IMR-90 (cell line): ENCODE data around the gene RNF166. TPM values are rescaled to one million over a fixed set of nuclear protein-coding genes. Genes with fewer than 3 reads are reported as not detected.

ENCODE experiments used
- ATAC-seq: fragments of 200-7000 bp; cut with Tn5 transposase; 2 replicates; pipeline ENCODE4 v1.9.1; 2020; ENCODE audit warnings: low read depth, mild to moderate bottlenecking, moderate library complexity
- BruUV-seq: library from RNA; stranded (reverse); fragments of 400-500 nt; replicated peaks from 2 replicates; lab custom pipeline; 2021; lab: Mats Ljungman, UMichigan
- CTCF ChIA-PET: fragments of 300-600 bp; formaldehyde crosslinking; extraction: SDS; loops from one replicate; lab custom pipeline; 2021; ENCODE audit warnings: antibody characterized with exemption; lab: Yijun Ruan, JAX
- POLR2A ChIA-PET: fragments of 300-600 bp; sonication (Branson Sonifier 250); formaldehyde crosslinking; loops from one replicate; lab custom pipeline; 2022; ENCODE audit warnings: antibody characterized with exemption; ENCODE audit not compliant: unreplicated experiment; lab: Charles Lee
- DNase-seq: peaks from one replicate; pipeline ENCODE4 v3.0.0; 2013
- H2AFZ ChIP-seq: replicated peaks from 2 replicates; pipeline ENCODE3; 2013; ENCODE audit warnings: low read length, mild to moderate bottlenecking; ENCODE audit not compliant: poor library complexity
- H2AK5ac ChIP-seq: 2 replicates; pipeline ENCODE4 v1.6.1; 2013; ENCODE audit warnings: low read depth, low read length, inconsistent platforms
- H2AK9ac ChIP-seq: replicated peaks from 2 replicates; pipeline ENCODE3; 2013; ENCODE audit warnings: mild to moderate bottlenecking, low read depth, low read length, moderate library complexity; ENCODE audit not compliant: poor library complexity
- H2BK120ac ChIP-seq: 2 replicates; pipeline ENCODE4 v1.6.1; 2013; ENCODE audit warnings: low read depth, low read length, inconsistent platforms
- H2BK15ac ChIP-seq: 3 replicates; pipeline ENCODE4 v1.6.1; 2013; ENCODE audit warnings: low read depth, low read length, inconsistent platforms
- H2BK20ac ChIP-seq: 2 replicates; pipeline ENCODE4 v1.6.1; 2013; ENCODE audit warnings: low read depth, mild to moderate bottlenecking, inconsistent platforms, low read length, moderate library complexity
- H2BK5ac ChIP-seq: 2 replicates; pipeline ENCODE4 v1.6.1; 2013; ENCODE audit warnings: mild to moderate bottlenecking, low read depth, low read length, inconsistent platforms; ENCODE audit not compliant: poor library complexity, severe bottlenecking
- H3K14ac ChIP-seq: replicated peaks from 2 replicates; pipeline ENCODE4 v1.6.1; 2013; ENCODE audit warnings: low read depth, low read length, inconsistent platforms
- H3K18ac ChIP-seq: 2 replicates; pipeline ENCODE4 v1.6.1; 2013; ENCODE audit warnings: low read depth, low read length, control low read depth
- H3K23ac ChIP-seq: 2 replicates; pipeline ENCODE4 v1.6.1; 2013; ENCODE audit warnings: low read depth, low read length, inconsistent platforms
- H3K27ac ChIP-seq: 2 replicates; pipeline ENCODE4 v1.5.1; 2013; ENCODE audit warnings: mild to moderate bottlenecking, control low read depth, low read length; ENCODE audit not compliant: insufficient read depth
- H3K27me3 ChIP-seq: 2 replicates; pipeline ENCODE4 v1.6.1; 2013; ENCODE audit warnings: low read length; ENCODE audit not compliant: control insufficient read depth, insufficient read depth
- H3K36me3 ChIP-seq: 2 replicates; pipeline ENCODE4 v1.6.1; 2013; ENCODE audit warnings: low read length, mixed read lengths; ENCODE audit not compliant: control insufficient read depth, insufficient read depth
- H3K4ac ChIP-seq: 2 replicates; pipeline ENCODE4 v1.6.1; 2013; ENCODE audit warnings: low read depth, low read length, inconsistent platforms
- H3K4me1 ChIP-seq: 2 replicates; pipeline ENCODE4 v1.6.1; 2013; ENCODE audit warnings: low read length, mixed read lengths; ENCODE audit not compliant: control insufficient read depth, insufficient read depth
- H3K4me2 ChIP-seq: 2 replicates; pipeline ENCODE4 v1.6.1; 2013; ENCODE audit warnings: low read depth, mild to moderate bottlenecking, control low read depth, low read length, moderate library complexity
- H3K4me3 ChIP-seq: 2 replicates; pipeline ENCODE4 v1.5.1; 2013; ENCODE audit warnings: low read depth, mild to moderate bottlenecking, control low read depth, low read length, moderate library complexity; ENCODE audit not compliant: insufficient read depth
- H3K56ac ChIP-seq: 2 replicates; pipeline ENCODE4 v1.6.1; 2013; ENCODE audit warnings: low read length, inconsistent platforms; ENCODE audit not compliant: insufficient read depth; ENCODE audit errors: extremely low read depth
- H3K79me1 ChIP-seq, 2 experiments: 2 replicates each; pipeline ENCODE4 v1.6.1; 2013; ENCODE audit warnings: low read length in 2 of 2, inconsistent platforms in 1 of 2, low read depth in 1 of 2
- H3K9ac ChIP-seq: 2 replicates; pipeline ENCODE4 v1.6.1; 2013; ENCODE audit warnings: low read depth, low read length, control low read depth
- H3K9me1 ChIP-seq: 2 replicates; pipeline ENCODE4 v1.6.1; 2013; ENCODE audit warnings: low read length, inconsistent platforms; ENCODE audit not compliant: insufficient read depth
- H3K9me3 ChIP-seq: 2 replicates; pipeline ENCODE4 v1.6.1; 2013; ENCODE audit warnings: low read length; ENCODE audit not compliant: control insufficient read depth, insufficient read depth
- H4K20me1 ChIP-seq: 2 replicates; pipeline ENCODE4 v1.6.1; 2013; ENCODE audit warnings: low read length, inconsistent platforms; ENCODE audit not compliant: insufficient read depth
- H4K5ac ChIP-seq: 2 replicates; pipeline ENCODE4 v1.6.1; 2013; ENCODE audit warnings: mild to moderate bottlenecking, low read depth, low read length, control low read depth
- H4K8ac ChIP-seq, 2 experiments: 2 replicates each; pipeline ENCODE4 v1.6.1; 2013; ENCODE audit warnings: low read depth in 2 of 2, low read length in 2 of 2, control low read depth in 1 of 2, inconsistent platforms in 1 of 2
- H4K91ac ChIP-seq: 2 replicates; pipeline ENCODE4 v1.6.1; 2013; ENCODE audit warnings: low read depth, low read length, inconsistent platforms; ENCODE audit not compliant: insufficient read depth
- RAD21 ChIP-seq: IDR thresholded peaks from 2 replicates; pipeline ENCODE4 v1.6.1; 2012; ENCODE audit warnings: low read length, improper control_type of control experiment
- SMC3 ChIP-seq: fragments of 150-350 bp; IDR thresholded peaks from 2 replicates; pipeline ENCODE4 v1.6.1; 2016; ENCODE audit warnings: low read depth, mild to moderate bottlenecking, antibody characterized with exemption, low read length, moderate library complexity
- WGBS, 2 experiments: methylation state at CpG; one replicate each; pipeline versions ENCODE4 v1.1.5 to v1.1.7; 2013; ENCODE audit warnings: missing lambda C conversion rate in 2 of 2; ENCODE audit not compliant: insufficient read length in 1 of 2; ENCODE audit errors: extremely low coverage in 2 of 2; 5-methylcytosine and 5-hydroxymethylcytosine counted together
- dilution Hi-C: fragments of 300-500 bp; cut with HindIII; formaldehyde crosslinking; loops from one replicate; pipeline ENCODE4 v1.14.3; 2018; ENCODE audit warnings: low sequenced_read_pairs; ENCODE audit not compliant: unreplicated experiment
- in situ Hi-C: fragments of 300-500 bp; cut with MboI; formaldehyde crosslinking; loops from 3 replicates; pipeline ENCODE4 v1.14.3; 2019; ENCODE audit warnings: low sequenced_read_pairs, inconsistent platforms, mixed read lengths
- intact Hi-C: fragments of 100-400 bp; cut with micrococcal nuclease; formaldehyde crosslinking; loops from 2 replicates; pipeline ENCODE4 v1.10.0; 2022
- polyA plus RNA-seq, 3 experiments: library from polyadenylated mRNA; depleted of rRNA; stranded (reverse); fragments of >200 nt; gene quantifications; 2 replicates each; pipeline ENCODE4 v1.2.3, GENCODE V29; 2012; ENCODE audit warnings: low replicate concordance in 1 of 3
- total RNA-seq: library from RNA; depleted of rRNA; stranded (reverse); fragments of >200 nt; gene quantifications from 2 replicates; pipeline ENCODE4 v1.2.3, GENCODE V29; 2012

RNF166 gene
- total and polyA plus RNA-seq, 2 of the 4 experiments (the other 2 are of a cell fraction) = 8.1 to 17.4 TPM

- no peak overlapping the region for H3K4ac ChIP-seq
- in situ Hi-C loops = no loop called here
- no peak overlapping the region for H2AK9ac ChIP-seq
- H3K18ac ChIP-seq = no peak overlapping the region
- TF ChIP-seq RAD21 = no peak
- no peak for TF ChIP-seq SMC3
- dilution Hi-C loops = no loop called here
- H3K9me1 ChIP-seq = no peaks in the 10 kb centered on the region
- no peak overlapping the region for H4K91ac ChIP-seq
- H3K9me3 ChIP-seq = no peaks in the 10 kb centered on the region
- H4K20me1 ChIP-seq = peaks cover 30% of the 10 kb centered on the region
- H2BK15ac ChIP-seq = no peak overlapping the region
- ChIA-PET POLR2A (no interaction called here), CTCF (no interaction called here)
- H2AK5ac ChIP-seq = no peak overlapping the region
- no peak overlapping the region for H3K9ac ChIP-seq
- no peak overlapping the region for H3K4me2 ChIP-seq
- H3K23ac ChIP-seq = no peak overlapping the region
- no peak overlapping the region for H2AFZ ChIP-seq
- no peak overlapping the region for H2BK20ac ChIP-seq
- 96% methylated on average over 4 of the region's 11 CpGs; no CpG with 5 or more reads in 1 of the 2 experiments for WGBS, 2 experiments
- no peak overlapping the region for H3K14ac ChIP-seq
- no peaks in the 10 kb centered on the region for H3K4me1 ChIP-seq
- H2BK120ac ChIP-seq = no peak overlapping the region
- no peak overlapping the region for H3K4me3 ChIP-seq
- H2BK5ac ChIP-seq = no peak overlapping the region
- BruUV-seq = no TSS peak
- peaks cover 94% of the 10 kb centered on the region for H3K36me3 ChIP-seq
- intact Hi-C loops = no loop called here
- H3K56ac ChIP-seq = no peak overlapping the region
- H3K27me3 ChIP-seq = no peaks in the 10 kb centered on the region
- peaks cover 5 to 27% of the 10 kb centered on the region in 2 experiments; a peak in 3 of 4 replicates for H3K79me1 ChIP-seq
- H4K8ac ChIP-seq = no peak overlapping the region
- H4K5ac ChIP-seq = no peak overlapping the region
- no peak overlapping the region for H3K27ac ChIP-seq
- ATAC-seq = no peak
- DNase-seq = no peak
Measured at GRCh38 chr16:88718178-88718577, 12.0 kb upstream of the RNF166 start.
